ENCODE measurements around the gene ZMAT5. TPM values are rescaled to one million over a fixed set of nuclear protein-coding genes. Genes with fewer than 3 reads are reported as not detected.

Gene ZMAT5
- total and polyA plus RNA-seq, 10 donors, result 15.1 to 27.0 (median 19.9) TPM

DNA sequence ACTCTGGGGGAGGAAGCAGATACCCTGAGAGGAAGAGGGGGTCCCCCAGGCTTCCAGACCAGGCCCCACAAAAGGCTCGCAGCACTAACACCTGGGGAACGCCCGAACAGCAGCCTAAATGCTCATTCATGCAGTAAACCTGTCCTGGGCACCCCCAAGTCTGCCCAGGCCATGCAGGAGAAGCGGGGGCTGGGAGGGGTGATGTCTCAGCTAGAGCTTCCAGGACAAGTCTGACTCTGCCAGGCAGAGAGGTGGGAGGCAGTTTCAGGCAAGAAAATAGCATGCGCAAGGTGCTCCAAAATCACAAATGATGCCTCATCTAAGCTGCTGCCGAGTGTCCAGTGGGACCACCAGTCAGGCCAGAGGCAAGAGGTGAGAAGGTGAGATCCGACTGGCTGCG is 32.4 kb downstream of the ZMAT5 start:
- Histone ChIP-seq H3K9me3 (no peaks in the 10 kb centered on the region), H3K36me3 (peaks cover 0 to 98% (median 32%) of the 10 kb centered on the region in 6 donors), H3K4me3 (no peak overlapping the region), H3K27me3 (replicated peaks in 1 of 7) (no peaks in the 10 kb centered on the region), H3K27ac (no peak overlapping the region), H3K4me1 (peaks cover 0 to 4% (median 0%) of the 10 kb centered on the region in 6 donors)
- TF ChIP-seq POLR2AphosphoS5 (IDR thresholded peaks at IDR 0.05) (no peak), POLR2A (IDR thresholded peaks at IDR 0.05) (no peak)
- TF ChIP-seq, protein P1, sequence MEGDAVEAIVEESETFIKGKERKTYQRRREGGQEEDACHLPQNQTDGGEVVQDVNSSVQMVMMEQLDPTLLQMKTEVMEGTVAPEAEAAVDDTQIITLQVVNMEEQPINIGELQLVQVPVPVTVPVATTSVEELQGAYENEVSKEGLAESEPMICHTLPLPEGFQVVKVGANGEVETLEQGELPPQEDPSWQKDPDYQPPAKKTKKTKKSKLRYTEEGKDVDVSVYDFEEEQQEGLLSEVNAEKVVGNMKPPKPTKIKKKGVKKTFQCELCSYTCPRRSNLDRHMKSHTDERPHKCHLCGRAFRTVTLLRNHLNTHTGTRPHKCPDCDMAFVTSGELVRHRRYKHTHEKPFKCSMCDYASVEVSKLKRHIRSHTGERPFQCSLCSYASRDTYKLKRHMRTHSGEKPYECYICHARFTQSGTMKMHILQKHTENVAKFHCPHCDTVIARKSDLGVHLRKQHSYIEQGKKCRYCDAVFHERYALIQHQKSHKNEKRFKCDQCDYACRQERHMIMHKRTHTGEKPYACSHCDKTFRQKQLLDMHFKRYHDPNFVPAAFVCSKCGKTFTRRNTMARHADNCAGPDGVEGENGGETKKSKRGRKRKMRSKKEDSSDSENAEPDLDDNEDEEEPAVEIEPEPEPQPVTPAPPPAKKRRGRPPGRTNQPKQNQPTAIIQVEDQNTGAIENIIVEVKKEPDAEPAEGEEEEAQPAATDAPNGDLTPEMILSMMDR (IDR thresholded peaks at IDR 0.05 in 8 of 11, conservative IDR thresholded peaks at IDR 0.05 in 3 of 11), result no peak
- intact Hi-C loops (cut with DNase I; ENCODE audit: low total_unique reads), result no loop called here
- 75 to 92% (median 83%) methylated on average over 5 to 8 of the region's 8 CpGs for WGBS, 5 donors
- no peak for DNase-seq

DNA sequence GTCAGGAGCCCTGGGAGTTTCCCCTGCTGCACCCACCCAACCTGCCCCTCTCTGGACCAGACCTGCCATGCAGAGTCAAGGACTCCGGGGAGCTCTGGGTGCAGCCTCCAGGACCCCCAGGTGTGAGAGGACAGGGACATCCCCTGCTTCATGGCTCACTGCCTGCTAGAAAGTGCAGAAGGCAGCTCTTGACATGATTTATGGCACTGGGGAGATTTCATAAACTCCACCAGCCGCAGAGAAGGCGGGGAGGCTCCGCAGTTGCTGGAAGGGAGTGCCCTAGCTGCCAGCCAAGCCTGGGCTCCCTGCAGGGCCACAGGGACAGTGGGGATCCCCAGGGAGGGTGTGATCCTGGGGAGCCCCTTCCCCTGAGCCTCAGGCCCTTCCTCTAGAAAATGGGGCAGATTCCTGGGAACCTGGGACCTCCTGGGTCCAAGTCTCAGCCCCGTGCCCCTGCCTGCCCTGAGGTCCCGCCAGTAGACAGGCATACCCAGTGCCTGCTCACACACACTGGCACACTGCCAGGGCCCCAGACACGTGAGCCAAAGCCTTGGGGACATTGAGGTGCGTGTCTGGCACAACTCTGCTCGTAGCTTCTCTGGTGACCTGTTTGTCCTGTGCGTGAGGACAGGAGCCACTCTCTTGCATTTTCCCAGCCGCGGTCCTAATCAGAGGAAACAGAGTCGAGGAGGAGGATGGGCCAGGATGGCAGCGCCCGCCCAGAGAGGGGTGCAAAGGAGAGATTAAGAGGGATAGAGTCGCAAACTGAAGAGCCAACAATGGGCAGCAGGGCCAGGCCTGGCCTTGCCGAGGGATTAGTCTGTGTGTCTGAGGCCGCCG is 33.2 kb downstream of the ZMAT5 start:
- no peaks in the 10 kb centered on the region for H3K9me3 ChIP-seq
- H3K4me3 ChIP-seq, result no peak overlapping the region
- intact Hi-C loops (cut with DNase I; ENCODE audit: low total_unique reads), result no loop called here
- no peak overlapping the region for H3K27ac ChIP-seq
- peaks cover 0 to 98% (median 25%) of the 10 kb centered on the region in 6 donors for H3K36me3 ChIP-seq
- H3K4me1 ChIP-seq, result peaks cover 0 to 4% (median 0%) of the 10 kb centered on the region in 6 donors
- TF ChIP-seq POLR2AphosphoS5 (IDR thresholded peaks at IDR 0.05) (peak in 2 of 3 donors; percentile 6 to 20), POLR2A (IDR thresholded peaks at IDR 0.05) (no peak)
- 27 to 62% (median 51%) methylated on average over 13 to 19 of the region's 19 CpGs for WGBS, 5 donors
- H3K27me3 ChIP-seq (replicated peaks in 1 of 7), result no peaks in the 10 kb centered on the region
- no peak for DNase-seq

DNA sequence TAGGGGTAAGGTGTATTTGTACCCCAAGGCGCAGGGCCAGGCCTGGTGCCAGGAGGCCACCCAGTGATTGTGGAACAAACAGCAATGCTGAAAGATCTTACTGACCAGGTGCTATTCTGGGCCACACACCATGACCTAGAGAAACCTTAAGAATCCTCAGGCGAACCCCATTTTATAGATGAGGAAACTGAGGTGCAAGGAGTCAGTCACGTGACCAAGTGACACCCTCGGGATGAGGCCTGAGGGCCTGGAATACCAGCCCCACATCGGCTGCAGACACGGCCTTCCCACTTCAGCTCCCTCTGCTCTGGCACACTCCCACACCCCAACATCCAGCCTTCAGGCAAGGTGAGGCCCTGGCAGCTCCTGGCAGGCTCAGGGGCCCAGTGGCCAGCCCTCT is 33.9 kb downstream of the ZMAT5 start:
- TF ChIP-seq, protein P1 (IDR thresholded peaks at IDR 0.05 in 8 of 11, conservative IDR thresholded peaks at IDR 0.05 in 3 of 11), result no peak
- no peak for TF ChIP-seq POLR2AphosphoS5 (IDR thresholded peaks at IDR 0.05)
- TF ChIP-seq POLR2A (IDR thresholded peaks at IDR 0.05), result no peak
- H3K4me1 ChIP-seq, result peaks cover 0 to 4% (median 0%) of the 10 kb centered on the region in 6 donors
- no peak for DNase-seq
- intact Hi-C loops (cut with DNase I; ENCODE audit: low total_unique reads), result no loop called here
- H3K4me3 ChIP-seq, result no peak overlapping the region
- H3K27ac ChIP-seq, result no peak overlapping the region
- H3K27me3 ChIP-seq (replicated peaks in 1 of 7), result no peaks in the 10 kb centered on the region
- H3K9me3 ChIP-seq, result no peaks in the 10 kb centered on the region
- peaks cover 0 to 94% (median 18%) of the 10 kb centered on the region in 6 donors for H3K36me3 ChIP-seq
- 79 to 94% (median 85%) methylated on average over 5 to 6 of the region's 6 CpGs for WGBS, 5 donors

DNA sequence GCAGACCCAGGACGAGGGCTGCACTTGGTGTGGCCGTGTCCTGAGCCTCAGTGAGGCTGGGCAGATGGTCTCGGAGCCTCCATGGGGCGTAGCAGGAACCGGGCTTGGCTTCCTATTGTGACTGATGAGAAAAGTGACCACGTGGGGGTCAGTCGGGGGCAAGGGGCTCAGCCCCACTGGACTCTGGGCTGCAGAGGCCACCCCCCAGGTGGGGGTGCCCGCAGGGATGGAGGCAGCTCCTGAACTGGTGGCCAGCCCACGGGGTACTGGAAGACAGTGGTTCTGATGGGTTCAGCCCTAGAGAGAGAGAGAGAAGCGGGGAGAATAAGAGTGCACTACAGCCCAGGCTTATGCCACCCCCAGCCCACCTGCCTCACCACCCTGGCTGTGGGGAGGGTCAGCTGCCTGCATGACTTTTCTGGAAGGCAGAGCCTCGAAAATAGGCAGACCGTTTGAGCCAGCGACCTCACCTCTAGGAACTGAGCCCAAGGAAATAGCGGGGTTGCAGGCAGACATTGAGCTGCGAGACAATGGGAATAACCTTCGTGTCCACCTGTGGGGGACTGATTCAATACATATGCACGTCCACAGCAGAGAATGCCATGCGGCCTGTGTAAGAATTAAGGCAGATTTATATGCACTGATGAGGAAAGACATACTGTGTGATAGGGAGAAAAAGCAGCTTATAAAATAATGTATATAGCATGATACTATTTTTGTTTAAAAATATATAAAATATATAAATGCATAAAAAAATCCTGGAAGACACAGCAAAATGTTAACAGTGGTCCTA is 35.6 kb downstream of the ZMAT5 start:
- Histone ChIP-seq H3K27me3 (replicated peaks in 1 of 7) (peaks cover 0 to 13% (median 0%) of the 10 kb centered on the region in 7 donors), H3K4me1 (peaks cover 0 to 10% (median 2%) of the 10 kb centered on the region in 6 donors), H3K27ac (no peak overlapping the region), H3K4me3 (no peak overlapping the region), H3K9me3 (no peaks in the 10 kb centered on the region), H3K36me3 (peaks cover 0 to 78% (median 18%) of the 10 kb centered on the region in 6 donors)
- intact Hi-C loops (cut with DNase I; ENCODE audit: low total_unique reads), result no loop called here
- TF ChIP-seq, protein P1 (IDR thresholded peaks at IDR 0.05 in 8 of 11, conservative IDR thresholded peaks at IDR 0.05 in 3 of 11), result no peak
- TF ChIP-seq POLR2A (IDR thresholded peaks at IDR 0.05) (no peak), POLR2AphosphoS5 (IDR thresholded peaks at IDR 0.05) (no peak)
- WGBS, 5 donors, result 87 to 93% (median 89%) methylated on average over 15 to 18 of the region's 18 CpGs
- no peak for DNase-seq
